HCT116 (cell line): ENCODE results near the gene MCC. TPM values are rescaled to one million over a fixed set of nuclear protein-coding genes. Genes with fewer than 3 reads are reported as not detected.

Source experiments
- ATAC-seq: fragments of 200-7000 bp; cut with Tn5 transposase; 2 replicates; pipeline ENCODE4 v1.9.1; 2020; ENCODE audit warnings: mild to moderate bottlenecking, moderate library complexity
- BruUV-seq: library from RNA; stranded (reverse); fragments of 400-500 nt; replicated peaks from 2 replicates; lab custom pipeline; 2021; lab: Mats Ljungman, UMichigan
- CTCF ChIA-PET: fragments of 300-600 bp; sonication (Branson Sonifier 250); formaldehyde crosslinking; loops from one replicate; lab custom pipeline; 2021; ENCODE audit warnings: antibody characterized with exemption; lab: Charles Lee
- POLR2A ChIA-PET: fragments of 300-600, 350-600 bp; sonication (Branson Sonifier 250); formaldehyde crosslinking; loops from one replicate; lab custom pipeline; 2021; ENCODE audit warnings: antibody characterized with exemption; lab: Charles Lee
- RAD21 ChIA-PET, 2 experiments: fragments of 300-600 bp; sonication (Branson Sonifier 250); formaldehyde crosslinking; loops; one replicate each; lab custom pipeline; 2023; ENCODE audit warnings: low total read pairs in 2 of 2; ENCODE audit not compliant: uncharacterized antibody in 2 of 2, unreplicated experiment in 2 of 2, low non-redundant PET in 1 of 2; lab: Charles Lee
- DNase-seq: peaks from one replicate; pipeline ENCODE4 v3.0.0-alpha.2; 2010; ENCODE audit warnings: low read depth, low spot score
- H2AFZ ChIP-seq: fragments of 200-600 bp; shearing (Covaris generic), sonication (generic); 2 replicates; pipeline ENCODE4 v1.6.1; 2017; ENCODE audit warnings: low read depth, mixed run types, mixed read lengths, antibody characterized with exemption, low read length; ENCODE audit not compliant: poor library complexity, severe bottlenecking
- H3K27ac ChIP-seq: 2 replicates; pipeline ENCODE4 v1.5.1; 2012; ENCODE audit warnings: low read depth, low read length
- H3K27me3 ChIP-seq: fragments of 200-600 bp; sonication (generic); 2 replicates; pipeline ENCODE4 v1.6.1; 2016; ENCODE audit warnings: mixed run types, low read length, mixed read lengths; ENCODE audit not compliant: insufficient read depth
- H3K36me3 ChIP-seq, 2 experiments: fragments of 200-500 bp in 1 of 2; fragments of 200-600 bp in 1 of 2; sonication (Bioruptor generic) in 1 of 2; sonication (generic) in 1 of 2; 2 replicates each; pipeline versions ENCODE4 v1.5.1 to v1.6.1; 2014 to 2016; ENCODE audit warnings: low read length in 2 of 2, inconsistent platforms in 1 of 2, mixed read lengths in 1 of 2, mixed run types in 1 of 2; ENCODE audit not compliant: insufficient read depth in 2 of 2, control insufficient read depth in 1 of 2
- H3K4me1 ChIP-seq, 2 experiments: fragments of 200-600 bp in 1 of 2; sonication (generic) in 1 of 2; 2 replicates each; pipeline versions ENCODE4 v1.5.1 to v1.6.1; 2012 to 2017; ENCODE audit warnings: low read length in 2 of 2, inconsistent platforms in 1 of 2, mild to moderate bottlenecking in 1 of 2, mixed read lengths in 1 of 2, mixed run types in 1 of 2, moderate library complexity in 1 of 2; ENCODE audit not compliant: insufficient read depth in 2 of 2, control insufficient read depth in 1 of 2
- H3K4me2 ChIP-seq: fragments of 200-600 bp; sonication (generic); 2 replicates; pipeline ENCODE4 v1.6.1; 2017; ENCODE audit warnings: mixed run types, low read length, mixed read lengths
- H3K4me3 ChIP-seq, 2 experiments: fragments of 200-600 bp in 1 of 2; sonication (generic) in 1 of 2; replicated peaks in 1 of 2; 2 replicates each; pipeline ENCODE4 v1.5.1; 2011 to 2016; ENCODE audit warnings: low read length in 2 of 2, control low read depth in 1 of 2, low read depth in 1 of 2, mild to moderate bottlenecking in 1 of 2, mixed read lengths in 1 of 2, mixed run types in 1 of 2
- H3K79me2 ChIP-seq: fragments of 200-600 bp; sonication (generic); 2 replicates; pipeline ENCODE4 v1.6.1; 2017; ENCODE audit warnings: mild to moderate bottlenecking, mixed run types, low read length, moderate library complexity, mixed read lengths; ENCODE audit not compliant: insufficient read depth
- H3K9ac ChIP-seq: fragments of 200-600 bp; sonication (generic); 2 replicates; pipeline ENCODE4 v1.6.1; 2016; ENCODE audit warnings: low read length, mixed read lengths
- H3K9me2 ChIP-seq: fragments of 200-600 bp; sonication (generic), shearing (Covaris generic); 2 replicates; pipeline ENCODE4 v1.6.1; 2017; ENCODE audit warnings: mixed run types, mild to moderate bottlenecking, moderate library complexity; ENCODE audit not compliant: insufficient read depth
- H3K9me3 ChIP-seq, 2 experiments: fragments of 200-500 bp in 1 of 2; fragments of 200-600 bp in 1 of 2; sonication (Bioruptor generic) in 1 of 2; sonication (generic) in 1 of 2; 2 replicates each; pipeline ENCODE4 v1.6.1; 2014 to 2017; ENCODE audit warnings: low read length in 2 of 2, mixed read lengths in 2 of 2, inconsistent platforms in 1 of 2, low read depth in 1 of 2, mild to moderate bottlenecking in 1 of 2, mixed run types in 1 of 2, moderate library complexity in 1 of 2; ENCODE audit not compliant: control insufficient read depth in 1 of 2, insufficient read depth in 1 of 2
- H4K20me1 ChIP-seq: fragments of 200-600 bp; sonication (generic), shearing (Covaris generic); 2 replicates; pipeline ENCODE4 v1.6.1; 2017; ENCODE audit warnings: mixed run types, mild to moderate bottlenecking, moderate library complexity; ENCODE audit not compliant: insufficient read depth
- CEBPB ChIP-seq: IDR thresholded peaks from 2 replicates; pipeline ENCODE4 v1.6.1; 2012; ENCODE audit warnings: low read depth
- ELF1 ChIP-seq: IDR thresholded peaks from 2 replicates; pipeline ENCODE4 v1.6.1; 2012; ENCODE audit warnings: low read depth, borderline replicate concordance
- EZH2 ChIP-seq: fragments of 200-600 bp; sonication (generic); IDR thresholded peaks from 2 replicates; pipeline ENCODE4 v1.6.1; 2017; ENCODE audit warnings: antibody characterized with exemption, mixed run types
- JUND ChIP-seq: IDR thresholded peaks from 2 replicates; pipeline ENCODE4 v1.6.1; 2012
- POLR2AphosphoS5 ChIP-seq: IDR thresholded peaks from 2 replicates; pipeline ENCODE4 v1.6.1; 2011; ENCODE audit warnings: mild to moderate bottlenecking, low read depth, low read length, moderate library complexity
- RAD21 ChIP-seq: IDR thresholded peaks from 2 replicates; pipeline ENCODE4 v1.6.1; 2012; ENCODE audit warnings: low read depth, mild to moderate bottlenecking
- SP1 ChIP-seq: IDR thresholded peaks from 2 replicates; pipeline ENCODE4 v1.6.1; 2012; ENCODE audit warnings: low read depth
- ZNF274 ChIP-seq: fragments of 200-500 bp; sonication (Bioruptor generic); IDR thresholded peaks from 2 replicates; pipeline ENCODE4 v1.6.1; 2014; ENCODE audit warnings: mild to moderate bottlenecking, low read depth, low read length, inconsistent platforms
- intact Hi-C: fragments of 100-400 bp; cut with micrococcal nuclease; formaldehyde crosslinking; loops from 2 replicates; pipeline ENCODE4 v1.10.0; 2022
- total RNA-seq: library from RNA; stranded (reverse); gene quantifications from one replicate; pipeline ENCODE4 v1.2.1, GENCODE V29; 2021; ENCODE audit not compliant: unreplicated experiment
- TF ChIP-seq, protein P1 (sequence below): IDR thresholded peaks from 2 replicates; pipeline ENCODE4 v1.6.1; 2012
- TF ChIP-seq, protein P2 (sequence below): IDR thresholded peaks from 2 replicates; pipeline ENCODE4 v1.6.1; 2011; ENCODE audit warnings: mild to moderate bottlenecking, low read length, moderate library complexity; ENCODE audit not compliant: insufficient replicate concordance; ENCODE audit errors: extremely low read depth

Gene MCC
- total RNA-seq, 1 experiment from 2014 or later, result 20.1 TPM

DNA sequence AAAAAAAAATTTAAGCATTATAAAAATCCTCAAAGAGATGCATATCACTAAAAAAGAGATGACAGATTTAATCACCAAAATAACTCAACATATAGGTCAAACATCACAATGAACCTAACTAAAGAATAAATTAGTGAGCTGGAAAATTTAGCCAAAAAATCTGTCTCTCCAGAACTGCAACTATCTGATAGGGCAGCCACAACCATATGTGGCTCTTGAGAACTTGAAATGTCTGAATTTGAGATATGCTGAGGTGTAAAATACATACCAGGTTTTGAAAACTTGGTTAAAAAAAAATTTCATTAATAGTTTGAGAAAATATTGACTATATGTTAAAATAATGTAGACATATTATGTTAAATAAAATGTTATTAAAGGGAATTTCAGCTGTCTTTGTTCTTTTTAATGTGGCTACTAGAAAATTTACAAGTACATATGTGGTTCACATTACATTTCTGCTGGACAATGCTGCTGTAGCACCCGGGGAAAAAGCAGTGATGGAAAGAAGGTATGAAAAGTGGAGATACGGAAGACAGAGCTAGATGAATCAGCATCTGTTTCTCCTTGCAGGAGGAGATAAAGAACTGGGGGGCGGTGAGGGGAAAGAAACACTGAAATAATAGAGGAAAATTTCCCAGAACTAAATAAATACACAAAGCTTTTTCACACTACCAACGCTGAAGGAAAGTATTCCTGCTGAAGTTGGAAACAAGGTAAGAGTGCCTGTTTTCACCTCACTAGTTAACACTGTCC, 445.6 kb downstream of the MCC start:
- RAD21 ChIA-PET, result no interaction called here
- TF ChIP-seq ZNF274, result no peak
- no peak for TF ChIP-seq ELF1
- TF ChIP-seq EZH2, result no peak
- no peak for TF ChIP-seq RAD21
- TF ChIP-seq, protein P1, sequence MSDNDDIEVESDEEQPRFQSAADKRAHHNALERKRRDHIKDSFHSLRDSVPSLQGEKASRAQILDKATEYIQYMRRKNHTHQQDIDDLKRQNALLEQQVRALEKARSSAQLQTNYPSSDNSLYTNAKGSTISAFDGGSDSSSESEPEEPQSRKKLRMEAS, result no peak
- TF ChIP-seq SP1, result no peak
- TF ChIP-seq POLR2AphosphoS5, result no peak
- no peak for TF ChIP-seq JUND
- TF ChIP-seq, protein P2, sequence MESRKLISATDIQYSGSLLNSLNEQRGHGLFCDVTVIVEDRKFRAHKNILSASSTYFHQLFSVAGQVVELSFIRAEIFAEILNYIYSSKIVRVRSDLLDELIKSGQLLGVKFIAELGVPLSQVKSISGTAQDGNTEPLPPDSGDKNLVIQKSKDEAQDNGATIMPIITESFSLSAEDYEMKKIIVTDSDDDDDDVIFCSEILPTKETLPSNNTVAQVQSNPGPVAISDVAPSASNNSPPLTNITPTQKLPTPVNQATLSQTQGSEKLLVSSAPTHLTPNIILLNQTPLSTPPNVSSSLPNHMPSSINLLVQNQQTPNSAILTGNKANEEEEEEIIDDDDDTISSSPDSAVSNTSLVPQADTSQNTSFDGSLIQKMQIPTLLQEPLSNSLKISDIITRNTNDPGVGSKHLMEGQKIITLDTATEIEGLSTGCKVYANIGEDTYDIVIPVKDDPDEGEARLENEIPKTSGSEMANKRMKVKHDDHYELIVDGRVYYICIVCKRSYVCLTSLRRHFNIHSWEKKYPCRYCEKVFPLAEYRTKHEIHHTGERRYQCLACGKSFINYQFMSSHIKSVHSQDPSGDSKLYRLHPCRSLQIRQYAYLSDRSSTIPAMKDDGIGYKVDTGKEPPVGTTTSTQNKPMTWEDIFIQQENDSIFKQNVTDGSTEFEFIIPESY, result no peak
- TF ChIP-seq CEBPB, result no peak
- TF ChIP-seq, all 23 proteins: peak for 0
- no TSS peak for BruUV-seq
- Histone ChIP-seq H3K27ac (no peak overlapping the region), H3K9me3 (no peaks in the 10 kb centered on the region), H3K9ac (no peak overlapping the region), H3K4me3 (no peak overlapping the region), H3K36me3 (no peaks in the 10 kb centered on the region), H3K79me2 (no peaks in the 10 kb centered on the region), H4K20me1 (no peaks in the 10 kb centered on the region), H3K4me2 (no peak overlapping the region), H3K9me2 (no peaks in the 10 kb centered on the region), H3K27me3 (no peaks in the 10 kb centered on the region), H2AFZ (no peak overlapping the region), H3K4me1 (peaks cover 6 to 25% of the 10 kb centered on the region in 2 experiments; a peak in 3 of 4 replicates)
- intact Hi-C loops, result loop anchor here (1.0 to 2.0 kb wide), 2 partner anchors 288 to 468 kb away; no protein-coding TSS in a partner anchor
- ATAC-seq (no peak), DNase-seq (no peak)
- POLR2A ChIA-PET, result interaction anchor here (0.7 kb wide), 1 partner anchor 384 kb away, joined by 3 read pairs; no protein-coding TSS in a partner anchor
- CTCF ChIA-PET, result interaction anchor here (0.7 kb wide), 1 partner anchor 496 kb away, joined by 6 read pairs; no protein-coding TSS in a partner anchor
